GM12872 (cell line): Measurements from ENCODE around the gene KCNK7.

Experiments used
- TF ChIP-seq, protein P1 (sequence below): IDR thresholded peaks from 3 replicates; pipeline ENCODE4 v1.5.1; 2011; ENCODE audit warnings: low read depth, mild to moderate bottlenecking, low read length, moderate library complexity; ENCODE audit not compliant: insufficient read depth

KCNK7 gene

DNA sequence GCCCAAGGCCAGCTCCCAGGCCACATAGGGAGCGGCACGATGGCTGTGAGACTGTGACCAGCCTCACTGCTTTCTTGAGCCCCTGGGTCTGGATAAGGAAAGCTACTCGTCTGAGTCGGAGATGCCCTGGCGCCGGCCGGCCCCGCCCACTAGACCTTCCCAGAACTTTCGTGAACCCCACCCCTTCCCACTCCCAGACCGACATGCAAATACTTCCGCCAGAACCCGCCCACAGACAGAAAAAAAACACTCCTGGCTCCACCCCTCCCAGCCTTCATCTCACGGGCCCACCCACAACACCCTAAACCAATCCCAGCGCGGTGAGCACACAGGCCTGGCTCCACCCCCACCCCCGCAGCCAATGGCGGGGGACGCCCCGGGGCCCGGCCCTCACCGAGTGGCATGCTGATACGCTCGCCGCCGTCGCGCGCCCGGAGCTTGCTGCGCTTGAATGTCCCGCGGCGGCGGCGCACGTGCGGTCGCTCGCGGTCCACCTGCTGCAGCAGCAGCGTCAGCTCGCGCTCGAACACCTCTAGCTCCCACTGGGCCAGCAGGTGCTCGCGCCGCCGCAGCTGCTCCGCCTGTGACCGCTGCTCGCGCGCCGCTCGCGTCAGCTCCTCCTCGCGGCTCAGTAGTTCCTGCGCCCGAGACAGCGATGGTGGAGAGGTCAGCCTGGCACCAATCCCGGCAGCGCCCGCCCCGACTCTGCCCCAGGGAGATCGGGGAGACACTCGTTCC lies 11.4 kb upstream of the KCNK7 start:
- TF ChIP-seq, protein P1, sequence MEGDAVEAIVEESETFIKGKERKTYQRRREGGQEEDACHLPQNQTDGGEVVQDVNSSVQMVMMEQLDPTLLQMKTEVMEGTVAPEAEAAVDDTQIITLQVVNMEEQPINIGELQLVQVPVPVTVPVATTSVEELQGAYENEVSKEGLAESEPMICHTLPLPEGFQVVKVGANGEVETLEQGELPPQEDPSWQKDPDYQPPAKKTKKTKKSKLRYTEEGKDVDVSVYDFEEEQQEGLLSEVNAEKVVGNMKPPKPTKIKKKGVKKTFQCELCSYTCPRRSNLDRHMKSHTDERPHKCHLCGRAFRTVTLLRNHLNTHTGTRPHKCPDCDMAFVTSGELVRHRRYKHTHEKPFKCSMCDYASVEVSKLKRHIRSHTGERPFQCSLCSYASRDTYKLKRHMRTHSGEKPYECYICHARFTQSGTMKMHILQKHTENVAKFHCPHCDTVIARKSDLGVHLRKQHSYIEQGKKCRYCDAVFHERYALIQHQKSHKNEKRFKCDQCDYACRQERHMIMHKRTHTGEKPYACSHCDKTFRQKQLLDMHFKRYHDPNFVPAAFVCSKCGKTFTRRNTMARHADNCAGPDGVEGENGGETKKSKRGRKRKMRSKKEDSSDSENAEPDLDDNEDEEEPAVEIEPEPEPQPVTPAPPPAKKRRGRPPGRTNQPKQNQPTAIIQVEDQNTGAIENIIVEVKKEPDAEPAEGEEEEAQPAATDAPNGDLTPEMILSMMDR: no peak

DNA sequence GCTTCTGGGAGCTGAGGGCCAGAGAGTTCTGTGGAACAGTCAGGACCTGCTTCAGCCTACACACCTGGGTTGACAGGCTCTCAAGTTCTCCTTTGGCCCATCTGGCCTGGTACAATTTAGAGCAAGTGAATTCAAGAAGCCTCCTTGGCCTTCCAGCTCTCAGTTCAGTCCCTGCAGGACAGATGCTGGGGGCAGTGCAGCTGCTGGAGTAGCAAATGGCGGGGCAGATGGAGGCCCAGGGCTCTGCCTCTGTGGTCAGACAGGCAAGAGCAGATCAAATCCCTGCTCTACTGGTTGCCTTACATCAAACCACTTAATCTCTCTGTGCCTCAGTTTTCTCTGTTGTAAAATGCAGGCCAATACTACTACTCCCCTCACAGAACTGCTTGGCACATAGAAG lies 8.7 kb upstream of the KCNK7 start:
- TF ChIP-seq, protein P1: no peak

GRCh38 chr11:65599955-65600246 lies 4.3 kb upstream of the KCNK7 start:
- TF ChIP-seq, protein P1: no peak

DNA sequence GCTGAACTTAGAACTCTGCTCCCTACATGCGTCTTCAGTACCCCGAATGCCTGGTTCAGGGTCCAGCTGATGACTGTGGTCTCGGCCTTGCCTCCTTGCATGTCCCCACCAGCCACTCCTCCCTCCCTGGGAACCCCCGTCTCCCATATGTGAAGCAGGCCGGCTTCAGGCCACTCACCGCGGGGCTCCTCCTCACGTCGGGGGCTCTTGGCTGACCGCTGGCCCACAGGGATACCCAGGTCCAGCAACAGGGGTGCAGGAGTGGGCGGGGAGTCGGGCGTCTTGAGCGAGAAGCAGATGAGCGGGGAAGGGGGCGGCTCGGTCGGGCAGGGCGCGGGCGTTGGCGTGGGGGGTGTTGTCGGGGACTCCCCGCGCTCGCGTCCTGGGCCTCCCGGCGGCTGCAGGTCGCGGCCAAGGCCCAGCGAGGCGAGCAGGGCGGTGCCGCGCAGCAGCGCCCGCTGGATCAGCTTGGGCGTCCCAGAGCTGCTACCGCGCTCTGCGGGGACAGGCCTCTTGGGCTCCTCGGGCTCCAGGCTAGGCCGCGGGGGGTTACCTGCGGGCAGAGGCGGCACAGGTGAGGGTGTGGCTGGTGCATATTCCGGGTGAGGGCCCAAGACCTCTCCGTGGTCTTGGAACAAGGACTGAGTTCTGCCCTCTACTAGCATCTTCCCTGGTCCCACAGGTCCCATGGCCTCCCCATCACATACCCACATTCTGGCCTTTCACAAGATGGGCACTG lies 3.8 kb upstream of the KCNK7 start:
- TF ChIP-seq, protein P1: no peak

GRCh38 chr11:65598258-65598699 lies 2.7 kb upstream of the KCNK7 start:
- TF ChIP-seq, protein P1: no peak

- TF ChIP-seq, protein P1: no peak
These were observed 920 bp upstream of the KCNK7 start for GRCh38 chr11:65596520-65596919.

GRCh38 chr11:65595131-65595530 lies 469 bp downstream of the KCNK7 start:
- TF ChIP-seq, protein P1: no peak
